ENCODE measurements around the gene LONRF3. TPM values are rescaled to one million over a fixed set of nuclear protein-coding genes. Genes with fewer than 3 reads are reported as not detected.

LONRF3 gene
- total and polyA plus RNA-seq, 2 donors (not counting 1 experiment from before 2014, with no cell fraction given), result 0.33 TPM; not detected in 1

GRCh38 chrX:119008110-119008744, 33.8 kb downstream of the LONRF3 start:
- no peak overlapping the region for H3K27ac ChIP-seq (ENCODE audit: insufficient read depth, low read length)
- DNase-seq (ENCODE audit: low read depth in 2 of 2), result peak in 1 of 2 donors; percentile 29
- no peak overlapping the region for H3K9ac ChIP-seq (ENCODE audit: insufficient read depth, low read length)
- no peaks in the 10 kb centered on the region for H3K27me3 ChIP-seq (ENCODE audit: control insufficient read depth, insufficient read depth, low read length)
- no peaks in the 10 kb centered on the region for H3K79me2 ChIP-seq (ENCODE audit: control insufficient read depth, insufficient read depth, low read length)
- TF ChIP-seq, protein P1, sequence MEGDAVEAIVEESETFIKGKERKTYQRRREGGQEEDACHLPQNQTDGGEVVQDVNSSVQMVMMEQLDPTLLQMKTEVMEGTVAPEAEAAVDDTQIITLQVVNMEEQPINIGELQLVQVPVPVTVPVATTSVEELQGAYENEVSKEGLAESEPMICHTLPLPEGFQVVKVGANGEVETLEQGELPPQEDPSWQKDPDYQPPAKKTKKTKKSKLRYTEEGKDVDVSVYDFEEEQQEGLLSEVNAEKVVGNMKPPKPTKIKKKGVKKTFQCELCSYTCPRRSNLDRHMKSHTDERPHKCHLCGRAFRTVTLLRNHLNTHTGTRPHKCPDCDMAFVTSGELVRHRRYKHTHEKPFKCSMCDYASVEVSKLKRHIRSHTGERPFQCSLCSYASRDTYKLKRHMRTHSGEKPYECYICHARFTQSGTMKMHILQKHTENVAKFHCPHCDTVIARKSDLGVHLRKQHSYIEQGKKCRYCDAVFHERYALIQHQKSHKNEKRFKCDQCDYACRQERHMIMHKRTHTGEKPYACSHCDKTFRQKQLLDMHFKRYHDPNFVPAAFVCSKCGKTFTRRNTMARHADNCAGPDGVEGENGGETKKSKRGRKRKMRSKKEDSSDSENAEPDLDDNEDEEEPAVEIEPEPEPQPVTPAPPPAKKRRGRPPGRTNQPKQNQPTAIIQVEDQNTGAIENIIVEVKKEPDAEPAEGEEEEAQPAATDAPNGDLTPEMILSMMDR (conservative IDR thresholded peaks at IDR 0.05 in 1 of 2, IDR thresholded peaks at IDR 0.05 in 1 of 2; ENCODE audit: low read depth in 1 of 2, low read length in 2 of 2), result peak; percentile 62 to 78
- no peak for TF ChIP-seq EZH2 (IDR thresholded peaks at IDR 0.05; ENCODE audit: low read length, missing control alignments)
- no peak overlapping the region for H3K4me2 ChIP-seq (ENCODE audit: extremely low read depth, insufficient read depth, low read length)
- no peak overlapping the region for H3K4me3 ChIP-seq (replicated peaks in 1 of 4; ENCODE audit: control extremely low read depth in 1 of 4, insufficient read depth in 1 of 4, low read depth in 3 of 4, low read length in 4 of 4)
- no peaks in the 10 kb centered on the region for H3K4me1 ChIP-seq (ENCODE audit: control insufficient read depth, extremely low read depth, insufficient read depth, low read length)
- no peaks in the 10 kb centered on the region for H3K36me3 ChIP-seq (ENCODE audit: control insufficient read depth, insufficient read depth, low read length)
- H3K9me3 ChIP-seq (ENCODE audit: control insufficient read depth, insufficient read depth, low read depth, low read length), result no peaks in the 10 kb centered on the region
- no peaks in the 10 kb centered on the region for H4K20me1 ChIP-seq (ENCODE audit: control insufficient read depth, extremely low read depth, insufficient read depth, low read length)
- no peak overlapping the region for H2AFZ ChIP-seq (ENCODE audit: low read length)

DNA sequence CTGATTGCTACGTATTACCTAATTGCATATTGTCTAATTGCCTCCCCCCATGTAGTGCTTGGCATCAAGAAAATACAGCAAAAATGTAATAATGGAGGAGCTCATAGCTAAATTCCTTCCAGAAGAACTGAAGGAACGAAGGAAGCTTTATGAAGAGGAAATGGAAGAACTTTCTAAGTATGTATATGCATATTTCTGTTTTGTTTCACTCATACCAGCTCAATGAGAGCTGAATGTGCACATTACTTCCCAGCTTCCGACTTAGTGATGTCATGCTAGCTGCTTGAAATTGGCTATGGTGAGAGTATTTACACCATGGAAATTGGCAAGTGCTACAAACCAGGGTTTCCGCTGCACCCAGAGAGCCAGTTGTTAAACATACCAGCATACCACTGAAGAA, 34.7 kb downstream of the LONRF3 start:
- Histone ChIP-seq H3K27ac (ENCODE audit: insufficient read depth, low read length) (no peak overlapping the region), H3K4me3 (replicated peaks in 1 of 4; ENCODE audit: control extremely low read depth in 1 of 4, insufficient read depth in 1 of 4, low read depth in 3 of 4, low read length in 4 of 4) (no peak overlapping the region), H2AFZ (ENCODE audit: low read length) (no peak overlapping the region), H3K27me3 (ENCODE audit: control insufficient read depth, insufficient read depth, low read length) (no peaks in the 10 kb centered on the region), H3K36me3 (ENCODE audit: control insufficient read depth, insufficient read depth, low read length) (no peaks in the 10 kb centered on the region), H4K20me1 (ENCODE audit: control insufficient read depth, extremely low read depth, insufficient read depth, low read length) (no peaks in the 10 kb centered on the region), H3K4me2 (ENCODE audit: extremely low read depth, insufficient read depth, low read length) (no peak overlapping the region), H3K4me1 (ENCODE audit: control insufficient read depth, extremely low read depth, insufficient read depth, low read length) (no peaks in the 10 kb centered on the region), H3K9ac (ENCODE audit: insufficient read depth, low read length) (no peak overlapping the region), H3K79me2 (ENCODE audit: control insufficient read depth, insufficient read depth, low read length) (no peaks in the 10 kb centered on the region), H3K9me3 (ENCODE audit: control insufficient read depth, insufficient read depth, low read depth, low read length) (no peaks in the 10 kb centered on the region)
- no peak for DNase-seq (ENCODE audit: low read depth in 2 of 2)
- TF ChIP-seq EZH2 (IDR thresholded peaks at IDR 0.05; ENCODE audit: low read length, missing control alignments), result no peak
- TF ChIP-seq, protein P1 (conservative IDR thresholded peaks at IDR 0.05 in 1 of 2, IDR thresholded peaks at IDR 0.05 in 1 of 2; ENCODE audit: low read depth in 1 of 2, low read length in 2 of 2), result no peak

DNA sequence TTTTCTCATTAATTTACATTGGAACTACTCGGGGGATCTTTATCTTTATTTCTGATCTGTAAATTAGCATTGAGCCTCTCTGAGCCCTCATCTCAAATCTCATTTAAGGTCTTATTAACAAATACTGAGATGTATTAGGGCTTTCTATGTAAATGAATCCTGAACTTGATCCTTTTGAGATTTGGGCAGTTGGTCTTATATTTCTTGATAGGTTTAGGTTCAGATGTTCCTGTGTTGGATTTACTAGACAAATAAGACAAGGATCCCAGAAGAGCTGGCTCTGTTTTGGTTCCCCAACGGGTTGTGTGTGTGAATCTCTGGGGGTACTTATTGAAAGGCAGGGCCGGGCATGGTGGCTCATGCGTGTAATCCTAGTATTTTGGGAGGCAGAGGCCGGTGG, 36.1 kb downstream of the LONRF3 start:
- DNase-seq (ENCODE audit: low read depth in 2 of 2), result no peak
- Histone ChIP-seq H3K9me3 (ENCODE audit: control insufficient read depth, insufficient read depth, low read depth, low read length) (no peaks in the 10 kb centered on the region), H2AFZ (ENCODE audit: low read length) (no peak overlapping the region), H3K27me3 (ENCODE audit: control insufficient read depth, insufficient read depth, low read length) (no peaks in the 10 kb centered on the region), H3K36me3 (ENCODE audit: control insufficient read depth, insufficient read depth, low read length) (no peaks in the 10 kb centered on the region), H3K9ac (ENCODE audit: insufficient read depth, low read length) (no peak overlapping the region), H3K4me2 (ENCODE audit: extremely low read depth, insufficient read depth, low read length) (no peak overlapping the region), H3K4me3 (replicated peaks in 1 of 4; ENCODE audit: control extremely low read depth in 1 of 4, insufficient read depth in 1 of 4, low read depth in 3 of 4, low read length in 4 of 4) (no peak overlapping the region), H4K20me1 (ENCODE audit: control insufficient read depth, extremely low read depth, insufficient read depth, low read length) (no peaks in the 10 kb centered on the region), H3K79me2 (ENCODE audit: control insufficient read depth, insufficient read depth, low read length) (no peaks in the 10 kb centered on the region), H3K4me1 (ENCODE audit: control insufficient read depth, extremely low read depth, insufficient read depth, low read length) (no peaks in the 10 kb centered on the region), H3K27ac (ENCODE audit: insufficient read depth, low read length) (no peak overlapping the region)
- TF ChIP-seq, protein P1 (conservative IDR thresholded peaks at IDR 0.05 in 1 of 2, IDR thresholded peaks at IDR 0.05 in 1 of 2; ENCODE audit: low read depth in 1 of 2, low read length in 2 of 2), result no peak
- TF ChIP-seq EZH2 (IDR thresholded peaks at IDR 0.05; ENCODE audit: low read length, missing control alignments), result no peak
